AG09319 (cell line): Measurements from ENCODE around the gene KLHL25.

Experiments
- DNase-seq: peaks from one replicate; pipeline ENCODE4 v3.0.0-alpha.2; 2010; ENCODE audit warnings: low read depth; ENCODE audit errors: extremely low read depth
- CTCF ChIP-seq: IDR thresholded peaks from 2 replicates; pipeline ENCODE4 v1.5.1; 2011; ENCODE audit warnings: low read depth, mild to moderate bottlenecking, inconsistent platforms, low read length, moderate library complexity

The KLHL25 gene

GRCh38 chr15:85760531-85761371 is 34.0 kb downstream of the KLHL25 start:
- DNase-seq: no peak
- TF ChIP-seq CTCF: no peak

DNA sequence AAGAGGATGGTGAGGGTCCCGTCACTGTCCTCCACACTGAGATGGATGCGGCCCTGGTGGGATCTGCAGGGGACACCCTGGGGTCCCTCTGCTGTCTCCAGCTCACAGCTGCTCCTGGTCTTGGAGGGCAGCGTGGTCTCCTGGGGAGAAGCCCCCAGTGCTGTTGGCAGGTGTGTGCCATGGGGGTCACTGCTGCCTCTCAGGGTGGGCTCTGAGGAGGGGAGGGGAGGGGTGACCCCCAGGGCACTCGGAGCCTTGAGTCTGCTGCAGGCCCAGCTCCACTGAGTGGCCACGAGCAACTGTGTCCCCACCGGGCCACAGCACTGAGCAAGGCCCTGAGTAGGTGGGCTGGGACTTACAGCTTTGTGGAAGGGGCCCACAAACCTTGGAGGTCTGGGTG is 34.7 kb downstream of the KLHL25 start:
- no peak for DNase-seq
- TF ChIP-seq CTCF: no peak

DNA sequence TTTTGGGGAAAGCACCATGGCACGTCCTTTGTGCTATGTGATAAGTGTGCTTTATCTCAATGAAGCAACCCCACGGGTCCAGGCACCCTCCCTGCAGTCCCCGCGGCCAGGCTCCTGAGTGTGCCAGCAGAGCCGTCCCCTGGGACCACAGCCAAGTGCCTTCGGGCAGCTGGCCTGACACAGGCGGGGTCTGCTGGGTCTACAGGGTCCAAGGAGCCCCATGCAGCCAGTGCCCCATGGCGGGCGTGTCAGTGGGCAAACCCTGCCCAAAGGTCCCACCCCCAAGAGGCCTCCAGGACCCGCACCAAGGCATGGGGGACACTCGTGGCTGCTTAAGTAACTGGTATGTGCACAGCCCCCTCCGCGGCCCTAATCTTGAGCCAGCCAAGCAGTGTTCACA is 35.3 kb downstream of the KLHL25 start:
- no peak for TF ChIP-seq CTCF
- no peak for DNase-seq

DNA sequence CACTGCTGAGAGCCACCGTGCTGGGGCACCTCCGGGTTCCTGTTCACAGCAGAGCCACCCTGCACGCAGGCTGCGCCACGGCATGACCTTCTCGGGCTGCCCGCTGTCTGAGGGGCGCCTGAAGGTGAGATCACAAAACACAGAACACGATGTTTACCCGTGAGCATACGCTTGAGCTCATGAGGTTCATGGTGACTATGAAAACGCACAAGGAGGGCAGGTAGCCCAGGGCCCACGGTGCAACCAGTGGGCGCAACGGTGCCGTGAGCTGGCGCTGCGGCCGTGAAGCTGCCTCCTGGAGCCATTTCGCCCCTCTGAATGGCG is 36.1 kb downstream of the KLHL25 start:
- no peak for DNase-seq
- TF ChIP-seq CTCF: no peak

- DNase-seq: no peak
Observed at GRCh38 chr15:85757939-85758654, 36.6 kb downstream of the KLHL25 start.

GRCh38 chr15:85757073-85757938 is 37.4 kb downstream of the KLHL25 start:
- TF ChIP-seq CTCF: no peak

More at GRCh38 chr15:85757939-85758654, 36.6 kb downstream of the KLHL25 start:
- no peak for TF ChIP-seq CTCF

More at GRCh38 chr15:85757073-85757938, 37.4 kb downstream of the KLHL25 start:
- DNase-seq: no peak
